Endometrium (tissue), 2 donors: Measurements from ENCODE around the gene RHOU.
"Not testable (repeated sequence)": the region's sequence is repeated elsewhere in the genome, so short reads cannot be mapped to it uniquely, and the experiment has no call there.

Source experiments
- FAIRE-seq: peaks from 2 replicates; lab custom pipeline; 2012; peaks lifted over from hg19 to GRCh38; lab: Jason Lieb, UNC
- donor health status: control.
- donor health status: control.

The RHOU gene

GRCh38 chr1:228760979-228761378 is 25.7 kb downstream of the RHOU start:
- no peak for FAIRE-seq

DNA sequence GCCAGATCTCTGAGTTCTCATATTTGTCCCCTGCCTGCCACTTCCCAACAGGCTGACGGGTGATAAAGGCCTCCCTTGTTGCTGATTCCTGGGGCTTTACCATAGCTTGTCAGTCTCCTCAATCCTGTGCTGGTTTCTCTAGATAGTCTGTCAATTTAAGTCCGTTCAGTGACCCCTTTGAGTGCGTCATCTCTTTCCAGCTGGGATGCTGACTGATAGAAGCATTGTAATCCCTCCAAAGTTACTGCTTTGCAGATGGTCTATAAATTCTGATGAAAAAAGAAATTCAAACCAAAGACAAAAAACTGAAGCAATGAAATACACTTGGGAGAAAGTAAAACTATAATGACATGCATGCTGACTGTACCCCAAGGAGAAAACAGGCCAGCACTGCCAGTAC is 28.3 kb downstream of the RHOU start:
- FAIRE-seq: no peak

GRCh38 chr1:228765168-228765946 is 30.1 kb downstream of the RHOU start:
- no peak for FAIRE-seq

GRCh38 chr1:228766788-228767187 is 31.5 kb downstream of the RHOU start:
- no peak for FAIRE-seq

- FAIRE-seq: no peak
These were observed 32.5 kb downstream of the RHOU start for GRCh38 chr1:228767636-228768354.

DNA sequence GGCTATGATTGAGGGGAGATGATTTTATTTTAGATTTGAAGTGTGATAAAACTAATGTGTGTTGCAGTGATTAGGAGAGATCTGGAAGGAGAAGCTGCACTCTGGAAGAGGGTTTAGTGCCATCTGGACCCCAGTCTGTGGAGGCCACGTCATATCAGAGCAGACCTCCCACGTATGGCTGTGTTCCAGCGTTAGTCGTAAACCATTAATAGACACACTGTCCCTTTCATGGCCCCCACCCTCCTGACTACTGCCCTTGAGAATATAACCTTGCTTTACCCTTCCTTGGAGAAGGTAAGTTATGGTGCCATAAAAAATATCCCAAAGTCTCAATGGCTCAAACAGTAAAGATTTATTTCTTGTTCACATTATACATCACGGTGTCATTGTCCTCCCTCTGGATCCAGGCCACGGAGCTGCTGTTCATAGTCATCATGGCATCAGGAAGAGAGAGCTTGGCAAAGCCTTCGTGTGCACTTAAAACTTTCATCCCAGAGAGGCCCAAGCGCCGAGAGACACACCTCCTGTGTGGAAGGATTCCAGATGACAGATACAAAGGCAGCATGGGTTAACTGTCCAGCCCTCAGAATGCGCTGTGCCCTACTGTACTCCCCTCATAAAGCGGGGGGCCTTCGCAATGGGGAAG is 33.2 kb downstream of the RHOU start:
- FAIRE-seq: no peak

- no peak for FAIRE-seq
These were observed 35.5 kb downstream of the RHOU start for GRCh38 chr1:228770779-228771223.

DNA sequence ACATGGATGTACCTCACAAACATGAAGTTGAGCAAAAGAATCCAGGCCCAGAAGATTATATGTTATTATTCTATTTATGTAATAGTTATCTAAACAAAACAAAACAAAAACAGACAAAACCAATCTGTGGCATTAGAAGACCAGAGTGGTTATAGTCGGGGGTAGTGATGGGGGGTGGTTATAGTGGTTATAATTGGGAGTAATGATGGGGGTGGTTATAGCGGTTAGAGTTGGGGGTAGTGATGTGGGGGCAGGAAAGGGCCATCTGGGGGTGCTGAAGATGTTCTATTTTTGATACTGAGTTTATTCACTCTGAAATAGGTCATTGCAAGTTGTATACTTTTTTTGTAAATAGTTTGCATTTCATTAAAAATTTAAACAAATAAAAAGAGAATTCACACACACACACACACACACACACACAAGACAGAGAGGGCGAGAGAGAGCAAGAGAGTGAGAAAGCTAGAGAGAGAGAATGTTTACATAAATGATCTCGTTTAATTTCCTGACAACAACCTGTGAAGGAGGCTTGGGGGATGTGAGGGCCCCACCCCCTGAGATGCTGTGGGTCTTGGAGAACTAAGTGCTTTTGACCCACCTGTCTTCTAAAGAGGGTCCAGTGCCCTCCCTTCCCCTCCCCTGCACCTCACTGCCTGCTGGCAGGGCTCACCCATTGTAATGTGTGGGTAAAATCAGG is 37.4 kb downstream of the RHOU start:
- no peak for FAIRE-seq

DNA sequence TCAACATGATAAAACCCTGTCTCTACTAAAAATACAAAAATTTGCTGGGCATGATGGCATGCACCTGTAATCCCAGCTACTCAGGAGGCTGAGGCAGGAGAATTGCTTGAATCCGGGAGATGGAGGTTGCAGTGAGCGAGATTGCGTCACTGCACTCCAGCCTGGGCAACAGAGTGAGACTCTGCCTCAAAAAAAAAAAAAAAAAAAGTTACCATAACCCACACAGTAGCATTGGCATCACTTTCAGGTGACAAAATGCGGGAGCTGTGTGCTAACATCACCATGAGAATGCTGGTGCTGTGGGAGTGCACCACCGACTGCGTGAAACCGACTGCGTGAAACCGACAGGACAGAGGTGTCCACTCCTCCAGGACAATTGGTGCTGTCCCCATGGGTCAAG is 40.7 kb downstream of the RHOU start:
- FAIRE-seq: not testable (repeated sequence)

DNA sequence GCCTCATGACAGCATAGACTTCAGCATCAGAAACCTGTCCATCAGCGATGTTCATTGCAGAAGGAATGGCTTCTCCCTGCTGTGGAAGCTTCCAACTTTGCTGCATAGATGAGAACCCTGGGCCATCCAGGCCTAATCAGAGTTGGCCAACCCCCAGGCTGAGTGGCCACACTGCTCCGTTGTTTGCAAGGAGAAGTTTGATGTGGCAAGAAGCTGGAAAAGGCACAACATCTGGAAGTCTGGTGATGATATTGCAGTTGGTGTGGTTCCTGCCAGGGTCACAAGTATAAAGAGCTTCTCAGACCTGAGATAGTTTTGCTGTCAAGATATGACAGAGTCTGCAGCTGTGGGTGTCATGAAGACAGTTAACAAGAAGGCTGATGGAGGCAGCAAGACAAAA is 41.2 kb downstream of the RHOU start:
- FAIRE-seq: no peak

DNA sequence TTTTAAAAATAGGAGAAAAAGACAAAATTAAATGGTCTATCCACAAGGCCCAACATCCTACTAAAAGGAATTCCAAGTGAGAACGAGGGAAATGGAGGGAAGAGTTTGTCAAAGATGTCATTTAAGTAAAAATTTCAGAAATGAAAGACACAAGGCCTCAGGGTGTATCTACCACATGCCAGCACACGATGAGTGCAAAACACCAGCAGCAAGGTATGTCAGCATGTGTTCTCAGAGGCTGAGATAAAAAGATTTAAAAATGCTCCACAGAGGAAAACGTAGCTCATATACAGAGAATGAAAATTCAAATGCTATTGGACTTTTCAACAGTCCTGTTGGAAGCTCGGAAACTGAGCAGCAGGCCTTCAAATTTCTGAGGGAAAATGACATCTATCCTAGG is 42.0 kb downstream of the RHOU start:
- no peak for FAIRE-seq

DNA sequence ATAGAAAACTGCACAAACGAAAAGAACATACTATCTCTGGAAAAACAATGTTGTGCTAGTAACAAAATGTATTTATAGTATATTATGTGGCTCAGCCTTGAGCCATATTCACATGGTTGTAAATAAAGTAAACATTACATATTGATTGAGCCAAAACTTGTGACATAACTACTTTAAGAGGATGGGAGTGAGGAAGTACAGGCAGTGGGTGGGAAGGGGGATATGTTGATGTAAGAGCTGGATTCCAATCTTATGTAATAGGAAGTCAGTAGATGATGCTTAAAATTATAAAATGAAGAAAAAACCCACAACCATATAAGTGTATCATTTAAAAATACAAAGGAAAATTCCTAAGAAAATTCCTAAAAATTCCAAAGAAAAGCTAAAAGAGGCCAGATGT is 42.7 kb downstream of the RHOU start:
- no peak for FAIRE-seq

DNA sequence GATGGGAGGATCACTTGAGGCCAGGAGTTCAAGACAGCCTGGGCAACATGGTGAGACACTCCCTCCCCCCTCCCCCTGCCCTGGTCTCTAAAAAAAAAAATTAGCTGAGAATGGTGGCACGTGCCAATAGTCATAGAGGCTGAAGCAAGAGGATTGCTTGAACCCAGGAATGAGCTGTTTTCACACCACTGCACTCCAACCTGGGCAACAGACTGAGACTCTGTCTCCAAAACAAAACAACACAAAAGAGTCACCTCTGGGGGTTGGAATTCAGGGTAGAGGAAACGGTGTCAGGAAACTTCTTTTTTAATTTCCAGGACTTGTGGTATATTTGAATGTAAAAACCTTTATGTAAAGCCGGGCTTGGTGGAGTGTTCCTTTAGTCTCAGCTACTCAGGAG is 43.2 kb downstream of the RHOU start:
- no peak for FAIRE-seq

GRCh38 chr1:228778961-228779360 is 43.7 kb downstream of the RHOU start:
- no peak for FAIRE-seq

DNA sequence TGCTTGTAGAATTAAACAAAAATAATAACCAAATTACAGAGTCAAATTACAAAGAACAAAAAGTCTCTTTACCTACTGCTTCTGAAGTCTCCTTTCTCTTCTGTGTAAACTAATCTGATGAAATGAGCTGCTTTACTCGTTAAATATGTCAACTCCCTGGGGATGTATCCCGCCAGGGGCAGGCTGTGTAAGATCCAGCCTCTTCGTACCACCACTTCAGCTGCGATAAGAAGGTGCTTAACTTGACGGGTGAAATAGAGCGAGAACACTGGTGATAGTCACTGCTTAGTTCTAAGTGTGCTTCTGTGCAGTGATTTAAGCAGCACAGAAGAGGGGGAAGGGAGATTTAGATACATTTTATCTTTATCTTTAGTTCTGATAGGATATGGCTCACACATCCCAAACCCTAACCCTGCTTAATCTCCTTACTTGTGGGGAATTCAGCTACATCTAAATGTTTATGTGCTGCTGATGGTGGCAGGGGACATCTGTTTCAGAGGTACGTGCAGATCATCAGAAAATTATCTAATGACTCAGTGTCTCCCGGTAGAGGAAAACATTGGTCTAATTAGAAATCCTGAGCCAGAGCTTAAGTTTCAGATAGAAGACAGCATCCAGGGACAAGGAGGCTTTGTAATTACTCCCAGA is 46.0 kb downstream of the RHOU start:
- no peak for FAIRE-seq

DNA sequence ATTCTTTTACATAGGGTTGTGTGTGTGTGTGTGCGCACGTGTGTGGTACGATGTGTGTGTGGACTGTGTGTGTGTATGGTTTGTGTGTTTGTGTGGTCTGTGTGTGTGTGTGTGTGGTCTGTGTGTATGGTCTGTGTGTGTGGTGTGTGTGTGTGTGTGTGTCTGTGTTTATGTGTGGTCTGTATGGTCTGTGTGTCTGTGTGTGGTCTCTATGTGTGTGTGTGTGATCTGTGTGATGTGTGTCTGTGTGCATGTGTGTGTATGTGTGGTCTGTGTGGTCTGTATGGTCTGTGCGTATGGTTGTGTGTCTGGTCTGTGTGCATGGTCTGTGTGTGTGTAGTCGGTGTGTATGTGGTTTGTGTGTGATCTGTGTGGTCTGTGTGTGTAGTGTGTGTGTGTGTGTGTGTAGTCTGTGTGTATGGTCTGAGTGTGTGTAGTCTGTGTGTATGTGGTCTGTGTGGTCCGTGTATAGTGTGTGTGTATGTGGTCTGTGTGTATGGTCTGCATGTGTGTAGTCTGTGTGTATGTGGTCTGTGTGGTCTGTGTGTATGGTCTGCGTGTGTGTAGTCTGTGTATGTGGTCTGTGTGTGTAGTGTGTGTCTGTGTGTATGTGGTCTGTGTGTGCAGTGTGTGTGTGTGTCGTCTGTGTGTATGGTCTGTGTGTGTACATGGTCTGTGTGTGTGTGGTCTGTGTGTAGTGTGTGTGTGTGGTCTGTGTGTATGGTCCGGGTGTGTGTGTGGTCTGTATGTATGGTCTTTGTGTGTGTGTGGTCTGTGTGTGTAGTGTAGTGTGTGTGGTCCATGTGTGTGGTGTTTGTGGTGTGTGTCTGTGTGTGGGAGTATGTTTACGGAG is 46.8 kb downstream of the RHOU start:
- no peak for FAIRE-seq

GRCh38 chr1:228782662-228783417 is 47.6 kb downstream of the RHOU start:
- no peak for FAIRE-seq

GRCh38 chr1:228783418-228784040 is 48.2 kb downstream of the RHOU start:
- FAIRE-seq: no peak

- FAIRE-seq: no peak
These were observed 48.9 kb downstream of the RHOU start for GRCh38 chr1:228784181-228784580.
